GM12878 (cell line): ENCODE measurements around the gene PRPF6.

Source experiments
- ESRRA ChIP-seq: IDR thresholded peaks from 2 replicates; pipeline ENCODE4 v1.6.1; 2012; ENCODE audit warnings: mild to moderate bottlenecking, low read length, improper control_type of control experiment
- NBN ChIP-seq: fragments of 450-650 bp; IDR thresholded peaks from 2 replicates; pipeline ENCODE4 v1.6.1; 2016
- RAD21 ChIP-seq: IDR thresholded peaks from 2 replicates; pipeline ENCODE4 v1.6.1; 2011; ENCODE audit warnings: mild to moderate bottlenecking, low read depth, low read length, moderate library complexity; ENCODE audit not compliant: insufficient read depth
- ZNF384 ChIP-seq: IDR thresholded peaks from 2 replicates; pipeline ENCODE4 v1.6.1; 2012; ENCODE audit warnings: low read depth, mild to moderate bottlenecking, low read length, improper control_type of control experiment, borderline replicate concordance
- TF ChIP-seq, protein P1 (sequence below), 3 experiments: IDR thresholded peaks in 2 of 3; conservative IDR thresholded peaks in 1 of 3; 2 replicates each; pipeline ENCODE4 v1.5.1; 2011; ENCODE audit warnings: low read depth in 3 of 3, low read length in 3 of 3, mild to moderate bottlenecking in 3 of 3, control low read depth in 2 of 3, moderate library complexity in 2 of 3, inconsistent platforms in 1 of 3, mixed read lengths in 1 of 3; ENCODE audit not compliant: control insufficient read depth in 2 of 3, insufficient read depth in 1 of 3; ENCODE audit errors: extremely low read depth in 1 of 3

- TF ChIP-seq, protein P1, sequence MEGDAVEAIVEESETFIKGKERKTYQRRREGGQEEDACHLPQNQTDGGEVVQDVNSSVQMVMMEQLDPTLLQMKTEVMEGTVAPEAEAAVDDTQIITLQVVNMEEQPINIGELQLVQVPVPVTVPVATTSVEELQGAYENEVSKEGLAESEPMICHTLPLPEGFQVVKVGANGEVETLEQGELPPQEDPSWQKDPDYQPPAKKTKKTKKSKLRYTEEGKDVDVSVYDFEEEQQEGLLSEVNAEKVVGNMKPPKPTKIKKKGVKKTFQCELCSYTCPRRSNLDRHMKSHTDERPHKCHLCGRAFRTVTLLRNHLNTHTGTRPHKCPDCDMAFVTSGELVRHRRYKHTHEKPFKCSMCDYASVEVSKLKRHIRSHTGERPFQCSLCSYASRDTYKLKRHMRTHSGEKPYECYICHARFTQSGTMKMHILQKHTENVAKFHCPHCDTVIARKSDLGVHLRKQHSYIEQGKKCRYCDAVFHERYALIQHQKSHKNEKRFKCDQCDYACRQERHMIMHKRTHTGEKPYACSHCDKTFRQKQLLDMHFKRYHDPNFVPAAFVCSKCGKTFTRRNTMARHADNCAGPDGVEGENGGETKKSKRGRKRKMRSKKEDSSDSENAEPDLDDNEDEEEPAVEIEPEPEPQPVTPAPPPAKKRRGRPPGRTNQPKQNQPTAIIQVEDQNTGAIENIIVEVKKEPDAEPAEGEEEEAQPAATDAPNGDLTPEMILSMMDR (IDR thresholded peaks at IDR 0.05 in 2 of 3, conservative IDR thresholded peaks at IDR 0.05 in 1 of 3; ENCODE audit: control insufficient read depth in 2 of 3, extremely low read depth in 1 of 3, insufficient read depth in 1 of 3, low read depth in 3 of 3, low read length in 3 of 3) = no peak
- no peak for TF ChIP-seq ZNF384
- no peak for TF ChIP-seq RAD21
- no peak for TF ChIP-seq NBN
- no peak for TF ChIP-seq ESRRA
Observed at GRCh38 chr20:63973160-63973479, 7.8 kb upstream of the PRPF6 start.
